ENCODE measurements around the gene RSPO1. TPM values are rescaled to one million over a fixed set of nuclear protein-coding genes. Genes with fewer than 3 reads are reported as not detected.

RSPO1 gene
- total and polyA plus RNA-seq, 4 donors = 0.06 to 0.14 (median 0.08) TPM; not detected in 1

DNA sequence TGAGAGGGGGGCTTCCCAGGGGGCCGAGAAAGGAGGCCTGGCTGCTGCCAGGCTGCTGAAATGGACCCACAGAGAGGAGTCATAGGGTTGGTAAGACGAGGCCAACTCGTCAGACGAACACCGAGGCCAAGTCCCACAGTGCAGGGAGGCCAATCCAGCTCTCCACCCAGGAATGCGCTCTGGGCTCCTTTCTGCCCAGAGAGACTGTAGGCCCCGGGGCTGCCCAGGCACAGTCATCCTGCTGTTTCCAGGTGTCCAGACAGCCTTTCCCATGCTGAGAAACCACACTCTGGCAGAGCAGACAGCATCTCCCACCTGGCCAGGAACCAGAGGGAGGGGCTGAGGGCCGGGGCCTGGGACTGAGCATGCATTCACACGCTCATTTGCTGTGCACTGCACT, 26.7 kb upstream of the RSPO1 start (continued):
- TF ChIP-seq FOXA1 (IDR thresholded peaks at IDR 0.05) = no peak

DNA sequence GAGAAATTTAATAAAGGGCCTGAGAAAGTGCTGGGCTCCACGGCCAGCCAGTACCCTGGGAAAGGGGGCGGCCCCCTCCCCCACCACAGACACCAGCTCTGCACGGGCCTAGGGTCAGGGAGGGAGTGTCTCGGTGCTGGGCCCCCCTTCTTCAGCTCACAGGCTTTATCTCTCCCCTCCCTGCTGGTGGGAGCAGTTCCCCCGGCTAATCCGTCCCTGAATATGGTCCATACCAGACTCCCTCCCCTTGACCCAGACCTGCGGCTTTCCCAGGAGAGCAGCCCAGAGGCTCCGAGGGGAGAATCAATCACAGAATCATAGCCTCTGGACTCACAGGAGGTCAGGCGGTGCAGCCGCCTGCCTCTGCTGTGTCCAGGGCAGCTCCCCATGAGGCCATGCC, 26.0 kb upstream of the RSPO1 start:
- TF ChIP-seq, protein P1, sequence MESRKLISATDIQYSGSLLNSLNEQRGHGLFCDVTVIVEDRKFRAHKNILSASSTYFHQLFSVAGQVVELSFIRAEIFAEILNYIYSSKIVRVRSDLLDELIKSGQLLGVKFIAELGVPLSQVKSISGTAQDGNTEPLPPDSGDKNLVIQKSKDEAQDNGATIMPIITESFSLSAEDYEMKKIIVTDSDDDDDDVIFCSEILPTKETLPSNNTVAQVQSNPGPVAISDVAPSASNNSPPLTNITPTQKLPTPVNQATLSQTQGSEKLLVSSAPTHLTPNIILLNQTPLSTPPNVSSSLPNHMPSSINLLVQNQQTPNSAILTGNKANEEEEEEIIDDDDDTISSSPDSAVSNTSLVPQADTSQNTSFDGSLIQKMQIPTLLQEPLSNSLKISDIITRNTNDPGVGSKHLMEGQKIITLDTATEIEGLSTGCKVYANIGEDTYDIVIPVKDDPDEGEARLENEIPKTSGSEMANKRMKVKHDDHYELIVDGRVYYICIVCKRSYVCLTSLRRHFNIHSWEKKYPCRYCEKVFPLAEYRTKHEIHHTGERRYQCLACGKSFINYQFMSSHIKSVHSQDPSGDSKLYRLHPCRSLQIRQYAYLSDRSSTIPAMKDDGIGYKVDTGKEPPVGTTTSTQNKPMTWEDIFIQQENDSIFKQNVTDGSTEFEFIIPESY (IDR thresholded peaks at IDR 0.05) = no peak
- TF ChIP-seq TAF1 (conservative IDR thresholded peaks at IDR 0.05) (no peak), SP1 (IDR thresholded peaks at IDR 0.05) (no peak), FOXA2 (IDR thresholded peaks at IDR 0.05) (no peak), FOXA1 (IDR thresholded peaks at IDR 0.05) (no peak), JUND (IDR thresholded peaks at IDR 0.05) (no peak), HNF4A (conservative IDR thresholded peaks at IDR 0.05) (no peak)
- no peaks in the 10 kb centered on the region for H3K4me1 ChIP-seq (ENCODE audit: control insufficient read depth in 4 of 4, insufficient read depth in 4 of 4, low read length in 3 of 4)
- DNase-seq (ENCODE audit: low spot score) = no peak
- no peak overlapping the region for H3K9ac ChIP-seq (ENCODE audit: low read depth in 1 of 2, low read length in 2 of 2)
- 52% methylated on average over 10 of the region's 10 CpGs for WGBS
- H3K27me3 ChIP-seq (ENCODE audit: control insufficient read depth in 4 of 4, insufficient read depth in 4 of 4, low read length in 3 of 4) = no peaks in the 10 kb centered on the region
- no peaks in the 10 kb centered on the region for H3K9me3 ChIP-seq (ENCODE audit: control insufficient read depth in 4 of 4, low read length in 3 of 4)
- H3K27ac ChIP-seq (ENCODE audit: low read depth in 1 of 2, low read length in 2 of 2) = no peak overlapping the region
- H3K36me3 ChIP-seq (ENCODE audit: control insufficient read depth in 4 of 4, insufficient read depth in 3 of 4, low read depth in 1 of 4, low read length in 3 of 4) = no peaks in the 10 kb centered on the region
- no peak overlapping the region for H3K4me3 ChIP-seq (ENCODE audit: low read depth in 1 of 3, low read length in 3 of 3)

DNA sequence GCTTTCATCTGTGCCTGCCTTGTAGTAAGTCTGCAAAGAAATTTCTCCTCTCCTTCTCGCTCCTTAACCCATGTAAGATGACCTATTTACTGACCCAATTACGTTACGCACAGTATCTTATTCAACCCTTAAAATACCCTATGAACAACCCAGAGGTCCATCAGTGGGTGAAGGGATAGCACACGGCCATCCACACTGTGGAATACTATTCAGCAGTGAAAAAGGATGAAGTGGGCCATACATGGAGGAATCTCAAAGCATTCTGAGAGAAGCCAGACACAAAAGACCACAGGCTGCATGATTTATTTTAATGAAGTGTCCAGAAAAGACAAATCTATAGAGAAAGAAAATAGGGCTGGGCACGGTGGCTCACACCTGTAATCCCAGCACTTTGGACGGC, 23.8 kb upstream of the RSPO1 start:
- WGBS = 90% methylated on average over 6 of the region's 6 CpGs
- no peaks in the 10 kb centered on the region for H3K36me3 ChIP-seq (ENCODE audit: control insufficient read depth in 4 of 4, insufficient read depth in 3 of 4, low read depth in 1 of 4, low read length in 3 of 4)
- no peak overlapping the region for H3K9ac ChIP-seq (ENCODE audit: low read depth in 1 of 2, low read length in 2 of 2)
- no peak overlapping the region for H3K4me3 ChIP-seq (ENCODE audit: low read depth in 1 of 3, low read length in 3 of 3)
- TF ChIP-seq RXRA (IDR thresholded peaks at IDR 0.05) = no peak
- no peak for TF ChIP-seq SP1 (IDR thresholded peaks at IDR 0.05)
- TF ChIP-seq, protein P2, sequence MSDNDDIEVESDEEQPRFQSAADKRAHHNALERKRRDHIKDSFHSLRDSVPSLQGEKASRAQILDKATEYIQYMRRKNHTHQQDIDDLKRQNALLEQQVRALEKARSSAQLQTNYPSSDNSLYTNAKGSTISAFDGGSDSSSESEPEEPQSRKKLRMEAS (IDR thresholded peaks at IDR 0.05) = no peak
- no peak for TF ChIP-seq YY1 (IDR thresholded peaks at IDR 0.05)
- no peak for TF ChIP-seq JUND (IDR thresholded peaks at IDR 0.05)
- TF ChIP-seq, protein P3, sequence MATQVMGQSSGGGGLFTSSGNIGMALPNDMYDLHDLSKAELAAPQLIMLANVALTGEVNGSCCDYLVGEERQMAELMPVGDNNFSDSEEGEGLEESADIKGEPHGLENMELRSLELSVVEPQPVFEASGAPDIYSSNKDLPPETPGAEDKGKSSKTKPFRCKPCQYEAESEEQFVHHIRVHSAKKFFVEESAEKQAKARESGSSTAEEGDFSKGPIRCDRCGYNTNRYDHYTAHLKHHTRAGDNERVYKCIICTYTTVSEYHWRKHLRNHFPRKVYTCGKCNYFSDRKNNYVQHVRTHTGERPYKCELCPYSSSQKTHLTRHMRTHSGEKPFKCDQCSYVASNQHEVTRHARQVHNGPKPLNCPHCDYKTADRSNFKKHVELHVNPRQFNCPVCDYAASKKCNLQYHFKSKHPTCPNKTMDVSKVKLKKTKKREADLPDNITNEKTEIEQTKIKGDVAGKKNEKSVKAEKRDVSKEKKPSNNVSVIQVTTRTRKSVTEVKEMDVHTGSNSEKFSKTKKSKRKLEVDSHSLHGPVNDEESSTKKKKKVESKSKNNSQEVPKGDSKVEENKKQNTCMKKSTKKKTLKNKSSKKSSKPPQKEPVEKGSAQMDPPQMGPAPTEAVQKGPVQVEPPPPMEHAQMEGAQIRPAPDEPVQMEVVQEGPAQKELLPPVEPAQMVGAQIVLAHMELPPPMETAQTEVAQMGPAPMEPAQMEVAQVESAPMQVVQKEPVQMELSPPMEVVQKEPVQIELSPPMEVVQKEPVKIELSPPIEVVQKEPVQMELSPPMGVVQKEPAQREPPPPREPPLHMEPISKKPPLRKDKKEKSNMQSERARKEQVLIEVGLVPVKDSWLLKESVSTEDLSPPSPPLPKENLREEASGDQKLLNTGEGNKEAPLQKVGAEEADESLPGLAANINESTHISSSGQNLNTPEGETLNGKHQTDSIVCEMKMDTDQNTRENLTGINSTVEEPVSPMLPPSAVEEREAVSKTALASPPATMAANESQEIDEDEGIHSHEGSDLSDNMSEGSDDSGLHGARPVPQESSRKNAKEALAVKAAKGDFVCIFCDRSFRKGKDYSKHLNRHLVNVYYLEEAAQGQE (IDR thresholded peaks at IDR 0.05) = no peak
- no peak for TF ChIP-seq NR2F2 (IDR thresholded peaks at IDR 0.05)
- TF ChIP-seq, protein P1 (IDR thresholded peaks at IDR 0.05) = no peak
- TF ChIP-seq FOXA2 (IDR thresholded peaks at IDR 0.05) = no peak
- TF ChIP-seq, protein P4, sequence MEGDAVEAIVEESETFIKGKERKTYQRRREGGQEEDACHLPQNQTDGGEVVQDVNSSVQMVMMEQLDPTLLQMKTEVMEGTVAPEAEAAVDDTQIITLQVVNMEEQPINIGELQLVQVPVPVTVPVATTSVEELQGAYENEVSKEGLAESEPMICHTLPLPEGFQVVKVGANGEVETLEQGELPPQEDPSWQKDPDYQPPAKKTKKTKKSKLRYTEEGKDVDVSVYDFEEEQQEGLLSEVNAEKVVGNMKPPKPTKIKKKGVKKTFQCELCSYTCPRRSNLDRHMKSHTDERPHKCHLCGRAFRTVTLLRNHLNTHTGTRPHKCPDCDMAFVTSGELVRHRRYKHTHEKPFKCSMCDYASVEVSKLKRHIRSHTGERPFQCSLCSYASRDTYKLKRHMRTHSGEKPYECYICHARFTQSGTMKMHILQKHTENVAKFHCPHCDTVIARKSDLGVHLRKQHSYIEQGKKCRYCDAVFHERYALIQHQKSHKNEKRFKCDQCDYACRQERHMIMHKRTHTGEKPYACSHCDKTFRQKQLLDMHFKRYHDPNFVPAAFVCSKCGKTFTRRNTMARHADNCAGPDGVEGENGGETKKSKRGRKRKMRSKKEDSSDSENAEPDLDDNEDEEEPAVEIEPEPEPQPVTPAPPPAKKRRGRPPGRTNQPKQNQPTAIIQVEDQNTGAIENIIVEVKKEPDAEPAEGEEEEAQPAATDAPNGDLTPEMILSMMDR (IDR thresholded peaks at IDR 0.05; ENCODE audit: low read depth, low read length, missing input control) = no peak
- TF ChIP-seq GABPA (IDR thresholded peaks at IDR 0.05 in 1 of 2, conservative IDR thresholded peaks at IDR 0.05 in 1 of 2) = no peak
- TF ChIP-seq FOXA1 (IDR thresholded peaks at IDR 0.05) = no peak
- no peak for TF ChIP-seq TAF1 (conservative IDR thresholded peaks at IDR 0.05)
- TF ChIP-seq HNF4G (IDR thresholded peaks at IDR 0.05) = no peak
- no peak for TF ChIP-seq HNF4A (conservative IDR thresholded peaks at IDR 0.05)
- TF ChIP-seq EGR1 (IDR thresholded peaks at IDR 0.05; ENCODE audit: low read depth in 2 of 2) = no peak
- no peak for TF ChIP-seq RAD21 (IDR thresholded peaks at IDR 0.05)
- H3K9me3 ChIP-seq (ENCODE audit: control insufficient read depth in 4 of 4, low read length in 3 of 4) = no peaks in the 10 kb centered on the region
- H3K27me3 ChIP-seq (ENCODE audit: control insufficient read depth in 4 of 4, insufficient read depth in 4 of 4, low read length in 3 of 4) = no peaks in the 10 kb centered on the region
- no peak overlapping the region for H3K27ac ChIP-seq (ENCODE audit: low read depth in 1 of 2, low read length in 2 of 2)
- H3K4me1 ChIP-seq (ENCODE audit: control insufficient read depth in 4 of 4, insufficient read depth in 4 of 4, low read length in 3 of 4) = no peaks in the 10 kb centered on the region
- DNase-seq (ENCODE audit: low spot score) = no peak

Data from liver (tissue), 9 donors.